B cell (primary cell): Measurements from ENCODE around the gene HTR6.

Experiments used
- CTCF ChIP-seq: fragments of 200-600 bp; IDR thresholded peaks from one replicate; pipeline ENCODE4 v1.8.0; 2022; ENCODE audit warnings: antibody characterized with exemption, mild to moderate bottlenecking
- EZH2 ChIP-seq: IDR thresholded peaks from 2 replicates; pipeline ENCODE4 v1.6.1; 2012; ENCODE audit warnings: borderline replicate concordance, low read depth, mild to moderate bottlenecking, moderate library complexity, low read length; ENCODE audit not compliant: insufficient read depth, poor library complexity, severe bottlenecking

DNA sequence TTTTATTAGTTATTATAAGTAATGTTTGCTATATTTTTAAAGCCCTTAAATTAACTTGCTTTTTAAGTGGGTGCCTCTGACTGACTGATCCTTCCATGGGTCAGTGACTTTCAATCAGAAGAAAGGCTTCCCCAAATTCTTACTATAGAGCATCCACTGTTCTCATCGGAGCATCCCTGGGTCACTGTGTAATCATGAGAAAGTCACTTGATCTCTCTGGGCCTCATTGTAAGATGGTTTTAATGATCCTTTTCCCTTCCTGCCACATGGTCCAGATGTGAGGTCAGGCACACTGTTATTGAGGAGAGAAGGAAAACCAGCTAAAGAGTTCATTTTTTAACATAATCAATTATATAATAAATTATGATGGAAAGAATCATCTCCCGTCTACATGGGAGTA lies 31.6 kb upstream of the HTR6 start:
- TF ChIP-seq CTCF, result no peak
- TF ChIP-seq EZH2, result no peak
